A673 (cell line): ENCODE measurements around the gene RGS3.

Experiments used
- CTCF ChIP-seq: fragments of 300-800, 200-600 bp; sonication (generic); conservative IDR thresholded peaks from 2 replicates; pipeline ENCODE4 v1.5.1; 2017; ENCODE audit warnings: low read depth, mild to moderate bottlenecking, antibody characterized with exemption, low read length, moderate library complexity, mixed read lengths
- EZH2 ChIP-seq: fragments of 200-600 bp; sonication (generic); IDR thresholded peaks from 2 replicates; pipeline ENCODE4 v1.6.1; 2017; ENCODE audit warnings: borderline replicate concordance, low read depth, mild to moderate bottlenecking, mixed read lengths, antibody characterized with exemption, low read length; ENCODE audit not compliant: poor library complexity, severe bottlenecking

DNA sequence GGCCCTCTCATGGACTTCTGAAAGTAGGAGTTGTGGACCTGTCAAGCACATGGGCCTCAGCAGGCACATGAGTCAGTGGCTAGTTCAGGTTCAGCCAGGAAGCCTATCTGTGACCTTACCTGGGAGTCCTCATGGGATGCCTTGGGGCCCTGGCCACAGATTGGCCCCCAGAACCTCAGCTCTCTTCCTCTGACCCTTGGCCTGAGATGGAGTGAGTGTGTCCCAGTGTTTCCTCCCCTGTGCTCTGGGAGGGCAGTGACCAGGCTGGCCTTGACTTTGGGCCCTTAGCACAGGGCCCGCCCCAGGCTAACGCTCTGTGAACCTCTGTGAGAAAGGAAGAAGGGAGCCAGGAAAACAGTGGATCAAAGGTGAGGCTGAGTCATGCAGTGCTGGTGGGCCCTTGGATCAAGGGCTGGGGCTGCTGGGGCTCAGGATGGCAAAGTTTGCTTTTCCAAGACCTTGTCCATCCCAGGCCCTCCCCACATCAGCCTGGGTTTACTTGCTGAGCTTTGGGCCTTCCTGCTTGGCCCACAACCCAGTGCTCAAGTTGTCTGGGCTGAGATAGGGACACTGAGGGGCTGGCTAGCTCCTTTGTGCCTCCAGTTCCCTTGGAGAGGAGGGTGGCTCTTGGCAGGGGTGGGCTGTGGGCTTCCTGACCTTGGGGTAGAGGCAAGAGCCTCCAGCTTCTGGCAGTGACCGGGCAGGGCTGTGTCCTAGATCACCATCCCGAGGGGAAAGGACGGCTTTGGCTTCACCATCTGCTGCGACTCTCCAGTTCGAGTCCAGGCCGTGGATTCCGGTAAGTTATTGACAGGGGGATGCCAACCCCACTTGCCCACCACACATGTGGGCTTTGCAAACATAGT is 41.4 kb downstream of the RGS3 start:
- TF ChIP-seq CTCF (no peak), EZH2 (no peak)
